22Rv1 (cell line): Measurements from ENCODE around the gene ZNF324.

ENCODE experiments used
- CTCF ChIP-seq: fragments of 450-650 bp; IDR thresholded peaks from 2 replicates; pipeline ENCODE4 v1.5.1; 2017; ENCODE audit warnings: mild to moderate bottlenecking
- ZFX ChIP-seq: fragments of 450-650 bp; IDR thresholded peaks from 2 replicates; pipeline ENCODE4 v1.6.1; 2017; ENCODE audit warnings: antibody characterized with exemption, borderline replicate concordance

GRCh38 chr19:58440556-58440955 is 26.3 kb upstream of the ZNF324 start:
- TF ChIP-seq CTCF: no peak
- TF ChIP-seq ZFX: no peak
